A673 (cell line): ENCODE measurements around the gene LRRC1. TPM values are rescaled to one million over a fixed set of nuclear protein-coding genes. Genes with fewer than 3 reads are reported as not detected.

Experiments used
- BruUV-seq: library from RNA; stranded (reverse); fragments of 400-500 nt; replicated peaks from 2 replicates; lab custom pipeline; 2021; lab: Mats Ljungman, UMichigan
- CTCF ChIA-PET: fragments of 300-600 bp; sonication (Branson Sonifier 250); formaldehyde crosslinking; loops from one replicate; lab custom pipeline; 2022; ENCODE audit warnings: antibody characterized with exemption; lab: Charles Lee
- POLR2A ChIA-PET: fragments of 300-600 bp; sonication (Branson Sonifier 250); formaldehyde crosslinking; loops from one replicate; lab custom pipeline; 2022; ENCODE audit warnings: antibody characterized with exemption; ENCODE audit not compliant: low non-redundant PET; lab: Charles Lee
- DNase-seq: peaks from one replicate; pipeline ENCODE4 v3.0.0-alpha.2; 2015; ENCODE audit warnings: low spot score
- H3K27ac ChIP-seq: fragments of 200-600 bp; sonication (generic); 2 replicates; pipeline ENCODE4 v1.5.1; 2016; ENCODE audit warnings: mixed run types, low read depth, mild to moderate bottlenecking, mixed read lengths, antibody characterized with exemption, low read length; ENCODE audit not compliant: poor library complexity, severe bottlenecking
- H3K27me3 ChIP-seq: fragments of 200-600 bp; sonication (generic); replicated peaks from 2 replicates; pipeline ENCODE4 v1.6.1; 2017; ENCODE audit warnings: mixed run types, low read depth, mild to moderate bottlenecking, mixed read lengths, antibody characterized with exemption, low read length; ENCODE audit not compliant: insufficient read depth, poor library complexity
- H3K36me3 ChIP-seq: fragments of 200-600 bp; sonication (generic); 2 replicates; pipeline ENCODE4 v1.6.1; 2016; ENCODE audit warnings: mixed run types, mild to moderate bottlenecking, mixed read lengths, antibody characterized with exemption, low read length; ENCODE audit not compliant: insufficient read depth, poor library complexity, severe bottlenecking
- H3K4me1 ChIP-seq: fragments of 200-600 bp; sonication (generic); 2 replicates; pipeline ENCODE4 v1.6.1; 2017; ENCODE audit warnings: mixed run types, mild to moderate bottlenecking, mixed read lengths, antibody characterized with exemption, low read length; ENCODE audit not compliant: insufficient read depth, poor library complexity, severe bottlenecking
- H3K4me3 ChIP-seq: fragments of 200-600 bp; sonication (generic); 2 replicates; pipeline ENCODE4 v1.5.1; 2016; ENCODE audit warnings: low read depth, mixed run types, mild to moderate bottlenecking, mixed read lengths, low read length; ENCODE audit not compliant: poor library complexity, severe bottlenecking
- H3K9me3 ChIP-seq: fragments of 200-600 bp; sonication (generic); 2 replicates; pipeline ENCODE4 v1.6.1; 2016; ENCODE audit warnings: mixed run types, low read depth, mild to moderate bottlenecking, mixed read lengths, antibody characterized with exemption, low read length; ENCODE audit not compliant: poor library complexity, severe bottlenecking
- EZH2 ChIP-seq: fragments of 200-600 bp; sonication (generic); IDR thresholded peaks from 2 replicates; pipeline ENCODE4 v1.6.1; 2017; ENCODE audit warnings: borderline replicate concordance, low read depth, mild to moderate bottlenecking, mixed read lengths, antibody characterized with exemption, low read length; ENCODE audit not compliant: poor library complexity, severe bottlenecking
- intact Hi-C: fragments of 100-400 bp; cut with micrococcal nuclease; formaldehyde crosslinking; loops from one replicate; pipeline ENCODE4 v1.10.0; 2022; ENCODE audit not compliant: unreplicated experiment
- total RNA-seq: library from RNA; stranded (reverse); gene quantifications from 2 replicates; pipeline ENCODE4 v1.2.3, GENCODE V29; 2021
- TF ChIP-seq, protein P1 (sequence below): fragments of 300-800, 200-600 bp; sonication (generic); conservative IDR thresholded peaks from 2 replicates; pipeline ENCODE4 v1.5.1; 2017; ENCODE audit warnings: low read depth, mild to moderate bottlenecking, antibody characterized with exemption, low read length, moderate library complexity, mixed read lengths

LRRC1 gene
- total RNA-seq, 1 experiment from 2014 or later = 4.4 TPM

DNA sequence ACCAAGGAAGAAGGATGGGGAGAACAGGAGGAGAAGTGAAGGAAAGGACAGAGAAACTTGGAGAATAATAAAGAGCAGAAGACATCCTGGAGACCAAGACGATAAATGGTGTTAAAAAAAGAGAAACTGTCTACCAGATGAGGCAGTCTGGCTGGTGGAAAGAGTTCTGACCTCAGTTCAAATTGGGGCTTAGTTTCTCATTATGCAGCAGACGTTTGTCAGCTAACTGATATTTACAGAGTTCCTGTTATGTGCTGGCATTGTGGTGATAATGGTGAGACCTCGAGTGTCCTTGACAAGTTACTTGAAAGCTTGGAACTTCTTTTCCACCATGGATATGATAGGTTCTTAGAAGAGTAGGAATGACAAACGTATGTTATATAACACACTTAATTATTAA, 142.7 kb downstream of the LRRC1 start:
- ChIA-PET CTCF (no interaction called here), POLR2A (no interaction called here)
- DNase-seq = no peak
- no peaks in the 10 kb centered on the region for H3K27me3 ChIP-seq
- intact Hi-C loops = no loop called here
- H3K4me3 ChIP-seq = no peak overlapping the region
- H3K36me3 ChIP-seq = no peaks in the 10 kb centered on the region
- H3K9me3 ChIP-seq = no peaks in the 10 kb centered on the region
- H3K27ac ChIP-seq = no peak overlapping the region
- no peaks in the 10 kb centered on the region for H3K4me1 ChIP-seq
- TF ChIP-seq EZH2 = no peak
- TF ChIP-seq, protein P1, sequence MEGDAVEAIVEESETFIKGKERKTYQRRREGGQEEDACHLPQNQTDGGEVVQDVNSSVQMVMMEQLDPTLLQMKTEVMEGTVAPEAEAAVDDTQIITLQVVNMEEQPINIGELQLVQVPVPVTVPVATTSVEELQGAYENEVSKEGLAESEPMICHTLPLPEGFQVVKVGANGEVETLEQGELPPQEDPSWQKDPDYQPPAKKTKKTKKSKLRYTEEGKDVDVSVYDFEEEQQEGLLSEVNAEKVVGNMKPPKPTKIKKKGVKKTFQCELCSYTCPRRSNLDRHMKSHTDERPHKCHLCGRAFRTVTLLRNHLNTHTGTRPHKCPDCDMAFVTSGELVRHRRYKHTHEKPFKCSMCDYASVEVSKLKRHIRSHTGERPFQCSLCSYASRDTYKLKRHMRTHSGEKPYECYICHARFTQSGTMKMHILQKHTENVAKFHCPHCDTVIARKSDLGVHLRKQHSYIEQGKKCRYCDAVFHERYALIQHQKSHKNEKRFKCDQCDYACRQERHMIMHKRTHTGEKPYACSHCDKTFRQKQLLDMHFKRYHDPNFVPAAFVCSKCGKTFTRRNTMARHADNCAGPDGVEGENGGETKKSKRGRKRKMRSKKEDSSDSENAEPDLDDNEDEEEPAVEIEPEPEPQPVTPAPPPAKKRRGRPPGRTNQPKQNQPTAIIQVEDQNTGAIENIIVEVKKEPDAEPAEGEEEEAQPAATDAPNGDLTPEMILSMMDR = no peak
- BruUV-seq = no TSS peak

GRCh38 chr6:53938810-53939209, 144.0 kb downstream of the LRRC1 start:
- TF ChIP-seq, protein P1 = no peak
- TF ChIP-seq EZH2 = no peak
- no peaks in the 10 kb centered on the region for H3K9me3 ChIP-seq
- H3K4me1 ChIP-seq = no peaks in the 10 kb centered on the region
- no peak overlapping the region for H3K4me3 ChIP-seq
- DNase-seq = no peak
- intact Hi-C loops = no loop called here
- H3K27ac ChIP-seq = no peak overlapping the region
- no peaks in the 10 kb centered on the region for H3K27me3 ChIP-seq
- H3K36me3 ChIP-seq = no peaks in the 10 kb centered on the region
- ChIA-PET POLR2A (no interaction called here), CTCF (no interaction called here)
- BruUV-seq = no TSS peak

DNA sequence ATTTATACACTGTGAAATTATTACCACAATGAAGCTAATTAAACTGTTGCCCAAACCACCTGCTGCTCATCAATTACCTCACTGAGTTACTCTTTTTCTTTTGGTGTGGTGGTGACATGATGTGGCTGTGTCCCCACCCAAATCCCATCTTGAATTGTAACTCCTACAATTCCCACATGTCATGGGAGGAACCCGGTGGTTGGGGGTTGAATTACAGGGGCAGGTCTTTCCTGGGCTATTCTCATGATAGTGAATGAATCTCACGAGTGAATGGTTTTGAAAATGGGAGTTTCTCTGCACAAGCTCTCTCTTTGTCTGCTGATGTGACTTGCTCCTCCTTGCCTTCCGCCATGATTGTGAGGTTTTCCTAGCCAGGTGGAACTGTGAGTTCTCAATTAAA, 145.0 kb downstream of the LRRC1 start:
- ChIA-PET CTCF (no interaction called here), POLR2A (no interaction called here)
- H3K4me1 ChIP-seq = no peaks in the 10 kb centered on the region
- intact Hi-C loops = no loop called here
- TF ChIP-seq, protein P1 = no peak
- no peak for TF ChIP-seq EZH2
- no peak overlapping the region for H3K27ac ChIP-seq
- H3K9me3 ChIP-seq = no peaks in the 10 kb centered on the region
- no TSS peak for BruUV-seq
- H3K4me3 ChIP-seq = no peak overlapping the region
- no peak for DNase-seq
- no peaks in the 10 kb centered on the region for H3K27me3 ChIP-seq
- H3K36me3 ChIP-seq = no peaks in the 10 kb centered on the region
